GM11168 (cell line): ENCODE data around the gene KCNIP1.
"Not testable (repeated sequence)": the region's sequence is repeated elsewhere in the genome, so short reads cannot be mapped to it uniquely, and the experiment has no call there.

Experiments
- in situ Hi-C: fragments of 300-500 bp; cut with MboI; formaldehyde crosslinking; loops from one replicate; pipeline ENCODE4 v1.12.0; 2022; ENCODE audit warnings: low sequenced_read_pairs; ENCODE audit not compliant: unreplicated experiment

The KCNIP1 gene

GRCh38 chr5:170738840-170739239, 235.0 kb downstream of the KCNIP1 start:
- in situ Hi-C loops, result loop anchor here (25.0 kb wide), 1 partner anchor 598 kb away; no protein-coding TSS in a partner anchor

GRCh38 chr5:170739446-170739845, 235.6 kb downstream of the KCNIP1 start:
- in situ Hi-C loops, result loop anchor here (25.0 kb wide), 1 partner anchor 598 kb away; no protein-coding TSS in a partner anchor

GRCh38 chr5:170740551-170741205, 236.9 kb downstream of the KCNIP1 start:
- in situ Hi-C loops, result loop anchor here (25.0 kb wide), 1 partner anchor 597 kb away; no protein-coding TSS in a partner anchor

- in situ Hi-C loops, result loop anchor here (25.0 kb wide), 1 partner anchor 596 kb away; no protein-coding TSS in a partner anchor
These were observed 238.0 kb downstream of the KCNIP1 start for GRCh38 chr5:170741801-170742200.

- in situ Hi-C loops, result loop anchor here (25.0 kb wide), 1 partner anchor 593 kb away; no protein-coding TSS in a partner anchor
These were observed 240.0 kb downstream of the KCNIP1 start for GRCh38 chr5:170743876-170744212.

- in situ Hi-C loops, result loop anchor here (25.0 kb wide), 1 partner anchor 592 kb away; no protein-coding TSS in a partner anchor
These were observed 241.8 kb downstream of the KCNIP1 start for GRCh38 chr5:170745481-170746071.

GRCh38 chr5:170746075-170746960, 242.5 kb downstream of the KCNIP1 start:
- in situ Hi-C loops, result loop anchor here (25.0 kb wide), 1 partner anchor 591 kb away; no protein-coding TSS in a partner anchor

- in situ Hi-C loops, result loop anchor here (25.0 kb wide), 1 partner anchor 590 kb away; no protein-coding TSS in a partner anchor
These were observed 243.1 kb downstream of the KCNIP1 start for GRCh38 chr5:170746961-170747340.

GRCh38 chr5:170747357-170747756, 243.5 kb downstream of the KCNIP1 start:
- in situ Hi-C loops, result loop anchor here (25.0 kb wide), 1 partner anchor 590 kb away; no protein-coding TSS in a partner anchor

GRCh38 chr5:170747851-170748250, 244.0 kb downstream of the KCNIP1 start:
- in situ Hi-C loops, result loop anchor here (25.0 kb wide), 1 partner anchor 589 kb away; no protein-coding TSS in a partner anchor

- in situ Hi-C loops, result loop anchor here (25.0 kb wide), 1 partner anchor 588 kb away; no protein-coding TSS in a partner anchor
These were observed 245.2 kb downstream of the KCNIP1 start for GRCh38 chr5:170748951-170749471.

- in situ Hi-C loops, result loop anchor here (25.0 kb wide), 1 partner anchor 587 kb away; no protein-coding TSS in a partner anchor
These were observed 246.2 kb downstream of the KCNIP1 start for GRCh38 chr5:170749911-170750431.

- in situ Hi-C loops, result no loop called here
These were observed 247.0 kb downstream of the KCNIP1 start for GRCh38 chr5:170750791-170751190.

- in situ Hi-C loops, result no loop called here
These were observed 247.8 kb downstream of the KCNIP1 start for GRCh38 chr5:170751631-170752030.

- in situ Hi-C loops, result no loop called here
These were observed 248.7 kb downstream of the KCNIP1 start for GRCh38 chr5:170752257-170753215.

- in situ Hi-C loops, result no loop called here
These were observed 249.5 kb downstream of the KCNIP1 start for GRCh38 chr5:170753311-170753710.

GRCh38 chr5:170754508-170754907, 250.7 kb downstream of the KCNIP1 start:
- in situ Hi-C loops, result not testable (repeated sequence)

- in situ Hi-C loops, result no loop called here
These were observed 252.0 kb downstream of the KCNIP1 start for GRCh38 chr5:170755679-170756456.
